Prostate gland (tissue), 2 donors: ENCODE measurements around the gene PHLPP1.

ENCODE experiments used
- POLR2A ChIP-seq: fragments of 450-650 bp; IDR thresholded peaks from one replicate; pipeline ENCODE4 v1.6.1; 2016; ENCODE audit warnings: antibody characterized with exemption, mild to moderate bottlenecking
- POLR2AphosphoS5 ChIP-seq: sonication (generic); formaldehyde crosslinking; IDR thresholded peaks from one replicate; pipeline ENCODE4 v1.6.1; 2017; ENCODE audit warnings: antibody characterized with exemption
- TF ChIP-seq, protein P1 (sequence below), 4 experiments: fragments of 200-600 bp in 2 of 4; fragments of 450-650 bp in 2 of 4; sonication (generic) in 2 of 4; IDR thresholded peaks; 1 replicate in 3 of 4; 2 replicates in 1 of 4; pipeline ENCODE4 v1.5.1; 2016 to 2019; ENCODE audit warnings: antibody characterized with exemption in 4 of 4, mild to moderate bottlenecking in 2 of 4, moderate library complexity in 2 of 4

DNA sequence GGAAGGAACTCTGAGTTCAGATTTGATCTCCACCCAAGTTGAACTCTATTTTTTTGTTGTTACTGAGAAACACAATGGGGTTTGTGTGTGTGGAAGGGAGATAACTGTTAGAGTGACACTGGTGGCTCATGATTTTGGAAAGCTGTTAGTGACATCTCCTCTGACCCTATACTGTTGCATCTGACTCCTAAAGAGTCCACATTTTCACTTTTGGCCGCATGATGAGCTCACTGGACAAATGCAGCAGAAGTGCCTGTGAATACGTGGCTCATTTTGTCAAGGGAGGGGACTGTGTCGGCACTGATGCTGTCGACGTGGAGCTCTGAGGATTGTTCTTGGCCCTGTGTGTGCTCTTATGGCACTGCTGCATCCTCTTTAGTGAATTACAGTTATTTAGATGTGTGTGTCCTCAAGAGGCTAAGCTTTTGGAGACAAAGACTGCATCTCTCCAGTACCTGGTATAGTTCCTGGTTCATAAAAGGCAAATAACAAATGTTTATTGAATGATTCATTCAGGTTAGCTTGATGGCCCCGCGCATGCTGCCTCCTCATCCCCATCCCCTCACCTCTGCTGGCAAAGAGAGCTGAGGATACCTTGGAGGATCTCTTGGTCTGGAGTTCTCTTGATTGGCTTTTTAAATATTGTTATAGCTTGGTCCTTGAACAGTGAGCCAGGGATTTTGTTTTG lies 135.4 kb downstream of the PHLPP1 start:
- no peak for TF ChIP-seq POLR2A
- TF ChIP-seq, protein P1, sequence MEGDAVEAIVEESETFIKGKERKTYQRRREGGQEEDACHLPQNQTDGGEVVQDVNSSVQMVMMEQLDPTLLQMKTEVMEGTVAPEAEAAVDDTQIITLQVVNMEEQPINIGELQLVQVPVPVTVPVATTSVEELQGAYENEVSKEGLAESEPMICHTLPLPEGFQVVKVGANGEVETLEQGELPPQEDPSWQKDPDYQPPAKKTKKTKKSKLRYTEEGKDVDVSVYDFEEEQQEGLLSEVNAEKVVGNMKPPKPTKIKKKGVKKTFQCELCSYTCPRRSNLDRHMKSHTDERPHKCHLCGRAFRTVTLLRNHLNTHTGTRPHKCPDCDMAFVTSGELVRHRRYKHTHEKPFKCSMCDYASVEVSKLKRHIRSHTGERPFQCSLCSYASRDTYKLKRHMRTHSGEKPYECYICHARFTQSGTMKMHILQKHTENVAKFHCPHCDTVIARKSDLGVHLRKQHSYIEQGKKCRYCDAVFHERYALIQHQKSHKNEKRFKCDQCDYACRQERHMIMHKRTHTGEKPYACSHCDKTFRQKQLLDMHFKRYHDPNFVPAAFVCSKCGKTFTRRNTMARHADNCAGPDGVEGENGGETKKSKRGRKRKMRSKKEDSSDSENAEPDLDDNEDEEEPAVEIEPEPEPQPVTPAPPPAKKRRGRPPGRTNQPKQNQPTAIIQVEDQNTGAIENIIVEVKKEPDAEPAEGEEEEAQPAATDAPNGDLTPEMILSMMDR (IDR thresholded peaks at IDR 0.05) = no peak
- TF ChIP-seq POLR2AphosphoS5 = no peak
